K562 (cell line): ENCODE results near the gene PRPSAP1. TPM values are rescaled to one million over a fixed set of nuclear protein-coding genes. Genes with fewer than 3 reads are reported as not detected.

Experiments used
- ATAC-seq: fragments of 200-7000 bp; cut with Tn5 transposase; 3 replicates; pipeline ENCODE4 v1.9.1; 2020; ENCODE audit warnings: moderate library complexity
- BruUV-seq: library from RNA; stranded (reverse); fragments of 400-500 nt; replicated peaks from 2 replicates; lab custom pipeline; 2021; lab: Mats Ljungman, UMichigan
- CTCF ChIA-PET: fragments of 300-600 bp; formaldehyde crosslinking; extraction: SDS; loops from one replicate; lab custom pipeline; 2021; ENCODE audit warnings: low intra/inter-chr PET ratio; lab: Yijun Ruan, JAX
- POLR2A ChIA-PET: fragments of 300-600, 350-650 bp; sonication (Branson Sonifier 250); formaldehyde crosslinking; extraction: SDS; loops from one replicate; lab custom pipeline; 2021; ENCODE audit warnings: antibody characterized with exemption, inconsistent platforms; lab: Yijun Ruan, JAX
- DNase-seq, 4 experiments: peaks; one replicate each; pipeline versions ENCODE4 v3.0.0 to v3.0.0-alpha.2; 2011 to 2018; ENCODE audit warnings: low spot score in 3 of 4, mixed read lengths in 3 of 4; ENCODE audit errors: extremely low read depth in 1 of 4
- FAIRE-seq: peaks from 2 replicates; lab custom pipeline; 2011; peaks lifted over from hg19 to GRCh38; lab: Jason Lieb, UNC
- H2AFZ ChIP-seq: 2 replicates; pipeline ENCODE4 v1.6.0; 2011; ENCODE audit warnings: low read depth, low read length, control low read depth, inconsistent platforms
- H3K27ac ChIP-seq: fragments of 200-600 bp; 3 replicates; pipeline ENCODE4 v1.8.0; 2011; ENCODE audit warnings: low read depth, mild to moderate bottlenecking, control low read depth, inconsistent platforms, low read length, moderate library complexity, mixed read lengths; ENCODE audit errors: extremely low read depth
- H3K27me3 ChIP-seq, 2 experiments: fragments of 300-600 bp in 1 of 2; 2 replicates in 1 of 2; 3 replicates in 1 of 2; pipeline versions ENCODE4 v1.6.0 to v1.8.0; 2011; ENCODE audit warnings: inconsistent platforms in 2 of 2, low read length in 2 of 2, mild to moderate bottlenecking in 1 of 2, mixed read lengths in 1 of 2, moderate library complexity in 1 of 2; ENCODE audit not compliant: control insufficient read depth in 2 of 2, insufficient read depth in 2 of 2
- H3K36me3 ChIP-seq: fragments of 300-600 bp; 3 replicates; pipeline ENCODE4 v1.8.0; 2011; ENCODE audit warnings: mild to moderate bottlenecking, low read length, inconsistent platforms; ENCODE audit not compliant: control insufficient read depth, insufficient read depth
- H3K4me1 ChIP-seq, 2 experiments: fragments of 200-600 bp in 1 of 2; replicated peaks in 1 of 2; 2 replicates in 1 of 2; 3 replicates in 1 of 2; pipeline versions ENCODE4 v1.5.1 to v1.8.0; 2011; ENCODE audit warnings: inconsistent platforms in 2 of 2, low read length in 2 of 2, mild to moderate bottlenecking in 1 of 2, mixed read lengths in 1 of 2, moderate library complexity in 1 of 2; ENCODE audit not compliant: control insufficient read depth in 2 of 2, insufficient read depth in 2 of 2
- H3K4me2 ChIP-seq: 2 replicates; pipeline ENCODE4 v1.6.1; 2011; ENCODE audit warnings: low read length, control low read depth, inconsistent platforms, mixed read lengths; ENCODE audit not compliant: insufficient read depth
- H3K4me3 ChIP-seq: fragments of 200-600 bp; sonication (generic), shearing (Covaris generic); 2 replicates; pipeline ENCODE4 v1.5.1; 2016; ENCODE audit warnings: control low read depth, inconsistent platforms
- H3K79me2 ChIP-seq: fragments of 200-600 bp; 3 replicates; pipeline ENCODE4 v1.8.0; 2011; ENCODE audit warnings: low read length, inconsistent platforms; ENCODE audit not compliant: control insufficient read depth, insufficient read depth
- H3K9ac ChIP-seq, 2 experiments: 2 replicates each; pipeline versions ENCODE4 v1.6.0 to v1.6.1; 2011; ENCODE audit warnings: low read depth in 2 of 2, low read length in 2 of 2, control low read depth in 1 of 2, inconsistent platforms in 1 of 2, mild to moderate bottlenecking in 1 of 2, mixed read lengths in 1 of 2; ENCODE audit not compliant: insufficient read depth in 1 of 2
- H3K9me1 ChIP-seq: one replicate; pipeline ENCODE4 v1.6.0; 2011; ENCODE audit warnings: inconsistent platforms, mild to moderate bottlenecking, low read length, moderate library complexity; ENCODE audit not compliant: control insufficient read depth, insufficient read depth
- H3K9me3 ChIP-seq: replicated peaks from 2 replicates; pipeline ENCODE4 v1.5.1; 2011; ENCODE audit warnings: low read depth, low read length, inconsistent platforms; ENCODE audit not compliant: control insufficient read depth, insufficient read depth
- H4K20me1 ChIP-seq: replicated peaks from 2 replicates; pipeline ENCODE4 v1.6.1; 2011; ENCODE audit warnings: low read length, inconsistent platforms, mixed read lengths; ENCODE audit not compliant: control insufficient read depth, insufficient read depth
- CBFA2T3 ChIP-seq: fragments of 450-650 bp; IDR thresholded peaks from 2 replicates; pipeline ENCODE4 v1.6.1; 2017
- CBFB ChIP-seq: sonication (generic); formaldehyde crosslinking; IDR thresholded peaks from 2 replicates; pipeline ENCODE4 v1.4.0; 2020; ENCODE audit warnings: mild to moderate bottlenecking, missing genetic modification reagents
- CBX3 ChIP-seq, 2 experiments: IDR thresholded peaks; 1 replicate in 1 of 2; 2 replicates in 1 of 2; pipeline ENCODE4 v1.6.1; 2012; ENCODE audit warnings: inconsistent platforms in 2 of 2, low read length in 2 of 2, borderline replicate concordance in 1 of 2, control low read depth in 1 of 2
- DMBX1 ChIP-seq: fragments of 250-450 bp; sonication (Bioruptor Pico); IDR thresholded peaks from 2 replicates; pipeline ENCODE4 v1.8.0; 2022; ENCODE audit warnings: inconsistent platforms, mild to moderate bottlenecking, moderate library complexity, borderline replicate concordance
- ETV6 ChIP-seq, 3 experiments: fragments of 150-350 bp in 1 of 3; sonication (generic) in 1 of 3; formaldehyde crosslinking in 1 of 3; IDR thresholded peaks; 2 replicates each; pipeline versions ENCODE4 v1.6.1 to v1.8.0; 2014 to 2022; ENCODE audit warnings: borderline replicate concordance in 2 of 3, low read depth in 2 of 3, antibody characterized with exemption in 1 of 3, low read length in 1 of 3, mild to moderate bottlenecking in 1 of 3, missing genetic modification reagents in 1 of 3
- KDM2B ChIP-seq: fragments of 250-450 bp; sonication (Bioruptor Pico); IDR thresholded peaks from 2 replicates; pipeline ENCODE4 v1.8.0; 2021; ENCODE audit warnings: mild to moderate bottlenecking, moderate library complexity
- KLF16 ChIP-seq: IDR thresholded peaks from 2 replicates; pipeline ENCODE4 v1.6.1; 2016; ENCODE audit warnings: antibody characterized with exemption
- MTF1 ChIP-seq: fragments of 250-450 bp; sonication (Bioruptor Pico); IDR thresholded peaks from 2 replicates; pipeline ENCODE4 v1.9.0; 2021; ENCODE audit warnings: moderate library complexity, mild to moderate bottlenecking, inconsistent platforms, borderline replicate concordance
- SMAD2 ChIP-seq: fragments of 150-350 bp; IDR thresholded peaks from 2 replicates; pipeline ENCODE4 v1.6.1; 2014; ENCODE audit warnings: low read depth, mild to moderate bottlenecking, low read length
- TBL1XR1 ChIP-seq, 2 experiments: IDR thresholded peaks; 2 replicates each; pipeline ENCODE4 v1.6.1; 2012; ENCODE audit warnings: improper control_type of control experiment in 2 of 2, low read length in 2 of 2, mild to moderate bottlenecking in 1 of 2
- ZBTB33 ChIP-seq: sonication (generic); formaldehyde crosslinking; IDR thresholded peaks from 2 replicates; pipeline ENCODE4 v1.8.1; 2023; ENCODE audit warnings: mild to moderate bottlenecking, missing genetic modification reagents
- ZBTB49 ChIP-seq: sonication (generic); formaldehyde crosslinking; IDR thresholded peaks from 2 replicates; pipeline ENCODE4 v1.8.0; 2022; ENCODE audit warnings: missing genetic modification reagents, mild to moderate bottlenecking, borderline replicate concordance
- ZBTB7A ChIP-seq: IDR thresholded peaks from 2 replicates; pipeline ENCODE4 v1.6.1; 2011; ENCODE audit warnings: low read depth, mild to moderate bottlenecking, low read length, moderate library complexity, borderline replicate concordance; ENCODE audit not compliant: control insufficient read depth
- ZC3H8 ChIP-seq: fragments of 450-650 bp; IDR thresholded peaks from 2 replicates; pipeline ENCODE4 v1.6.1; 2017
- WGBS: fragments of 100-300 bp; shearing (Covaris generic); methylation state at CpG from one replicate; pipeline ENCODE4 v1.1.6; 2016; ENCODE audit warnings: low coverage, mixed read lengths; ENCODE audit not compliant: insufficient coverage; ENCODE audit errors: missing lambda C conversion rate; 5-methylcytosine and 5-hydroxymethylcytosine counted together
- in situ Hi-C: fragments of 300-500 bp; cut with MboI; formaldehyde crosslinking; loops from 4 replicates; pipeline ENCODE4 v1.15.0; 2018; ENCODE audit warnings: inconsistent platforms, mixed read lengths
- intact Hi-C: fragments of 100-400 bp; cut with micrococcal nuclease; formaldehyde crosslinking; loops from 2 replicates; pipeline ENCODE4 v1.14.2; 2022
- polyA plus RNA-seq, 8 experiments: library from polyadenylated mRNA; depleted of rRNA in 4 of 8; stranded (reverse) in 5 of 8; unstranded in 3 of 8; fragments of >200 nt; fragmentation: Nextera tagmentation in 2 of 8; fragmentation: Illumina TruSeq in 1 of 8; extraction: Ambion mirVana in 2 of 8; extraction: Trizol in 1 of 8; gene quantifications; 2 replicates each; pipeline versions ENCODE4 v1.2.1 to v1.2.3, GENCODE V29; 2011 to 2014; ENCODE audit warnings: inconsistent platforms in 1 of 8, missing spikeins in 1 of 8
- total RNA-seq, 7 experiments: library from RNA; depleted of rRNA in 6 of 7; stranded (reverse); fragments of >200 nt in 6 of 7; fragmentation: Illumina TruSeq in 2 of 7; extraction: Trizol in 2 of 7; gene quantifications; 2 replicates each; pipeline versions ENCODE4 v1.2.1 to v1.2.3, GENCODE V29; 2011 to 2021; ENCODE audit warnings: low replicate concordance in 1 of 7

The PRPSAP1 gene
- total and polyA plus RNA-seq, 9 of the 15 experiments (the other 6 are each of a cell fraction or from before 2014, with no cell fraction given), result 21.9 to 77.1 (median 40.8) TPM

GRCh38 chr17:76275382-76276068 is 78.2 kb downstream of the PRPSAP1 start (continued):
- no peak for TF ChIP-seq TBL1XR1 (IDR thresholded peaks at IDR 0.05; ENCODE audit: low read length in 2 of 2)
- TF ChIP-seq, all 486 proteins: peak for 10

- H3K4me3 ChIP-seq, result no peak overlapping the region
- no peaks in the 10 kb centered on the region for H3K9me1 ChIP-seq
- FAIRE-seq, result no peak
- 66% methylated on average over 21 of the region's 21 CpGs for WGBS
- H2AFZ ChIP-seq, result peak overlapping the region; percentile 67
- no peak for ATAC-seq
- no peak for DNase-seq
- H3K9ac ChIP-seq, result peak overlapping the region in 1 of 2 experiments; percentile 6; a peak in 2 of 4 replicates
- intact Hi-C loops (no loop called here), in situ Hi-C loops (no loop called here)
- peaks cover 21% of the 10 kb centered on the region for H3K36me3 ChIP-seq
- H3K9me3 ChIP-seq, result no peaks in the 10 kb centered on the region
- ChIA-PET POLR2A (interaction anchor here (0.5 to 10.6 kb wide), 30 partner anchors 7 to 271 kb away, joined by 3 to 227 read pairs (median 4); partner anchors contain the start of genes RNF157 and UBALD2), CTCF (no interaction called here)
- BruUV-seq, result no TSS peak
- H3K27ac ChIP-seq, result peak overlapping the region; percentile 55; the same call in 2 of the 3 replicates
- H4K20me1 ChIP-seq, result no peaks in the 10 kb centered on the region
- no peaks in the 10 kb centered on the region for H3K27me3 ChIP-seq
- peaks cover 16% of the 10 kb centered on the region for H3K79me2 ChIP-seq
- peaks cover 23 to 95% of the 10 kb centered on the region in 2 experiments for H3K4me1 ChIP-seq
- H3K4me2 ChIP-seq, result no peak overlapping the region
- TF ChIP-seq CBFA2T3 (no peak), ZBTB33 (CRISPR knock-in tag) (0 out of 2 replicates have a peak, but pooled peaks have one; percentile 33), KDM2B (CRISPR knock-in tag) (no peak), SMAD2 (no peak), ZBTB7A (peak; percentile 50), MTF1 (no peak), ZBTB49 (no peak), CBFB (no peak), ETV6 (IDR thresholded peaks at IDR 0.05; ENCODE audit: borderline replicate concordance in 1 of 2, low read depth in 2 of 2, low read length in 1 of 2) (no peak), ETV6 (CRISPR knock-in tag; IDR thresholded peaks at IDR 0.05; ENCODE audit: borderline replicate concordance) (no peak), KLF16 (no peak), ZC3H8 (no peak), DMBX1 (no peak), CBX3 (IDR thresholded peaks at IDR 0.05; ENCODE audit: borderline replicate concordance in 1 of 2, low read length in 2 of 2) (peak in 1 of 2 experiments; percentile 10; a peak in 1 of 3 replicates)
Observed at GRCh38 chr17:76274112-76274956, 79.4 kb downstream of the PRPSAP1 start.
